Glomerular visceral epithelial cell (primary cell): ENCODE results near the gene PACSIN1.

Experiments used
- DNase-seq: peaks from one replicate; pipeline ENCODE4 v3.0.0-alpha.2; 2016; ENCODE audit errors: extremely low spot score

The PACSIN1 gene

GRCh38 chr6:34514593-34515472, 49.0 kb downstream of the PACSIN1 start:
- DNase-seq: peak; percentile 20

GRCh38 chr6:34515473-34516387, 49.9 kb downstream of the PACSIN1 start:
- DNase-seq: no peak

- DNase-seq: no peak
These were observed 50.8 kb downstream of the PACSIN1 start for GRCh38 chr6:34516391-34517324.

- no peak for DNase-seq
These were observed 51.6 kb downstream of the PACSIN1 start for GRCh38 chr6:34517461-34517881.

- no peak for DNase-seq
These were observed 52.1 kb downstream of the PACSIN1 start for GRCh38 chr6:34517966-34518365.

- DNase-seq: no peak
These were observed 52.9 kb downstream of the PACSIN1 start for GRCh38 chr6:34518669-34519365.

- no peak for DNase-seq
These were observed 54.2 kb downstream of the PACSIN1 start for GRCh38 chr6:34519971-34520644.

- DNase-seq: no peak
These were observed 55.0 kb downstream of the PACSIN1 start for GRCh38 chr6:34520645-34521462.

- no peak for DNase-seq
These were observed 55.8 kb downstream of the PACSIN1 start for GRCh38 chr6:34521463-34522285.

GRCh38 chr6:34522761-34523160, 56.9 kb downstream of the PACSIN1 start:
- no peak for DNase-seq

- no peak for DNase-seq
These were observed 57.7 kb downstream of the PACSIN1 start for GRCh38 chr6:34523441-34524206.

- no peak for DNase-seq
These were observed 58.6 kb downstream of the PACSIN1 start for GRCh38 chr6:34524499-34524898.

- DNase-seq: no peak
These were observed 59.1 kb downstream of the PACSIN1 start for GRCh38 chr6:34524971-34525370.

- no peak for DNase-seq
These were observed 59.7 kb downstream of the PACSIN1 start for GRCh38 chr6:34525431-34526175.

GRCh38 chr6:34526241-34526972, 60.5 kb downstream of the PACSIN1 start:
- DNase-seq: no peak

- peak; percentile 90 for DNase-seq
These were observed 61.3 kb downstream of the PACSIN1 start for GRCh38 chr6:34526992-34527728.
